Peyer's patch (tissue), 4 donors: Measurements from ENCODE around the gene CALML3.

Source experiments
- CTCF ChIP-seq, 6 experiments: fragments of 450-650 bp in 4 of 6; fragments of 200-600 bp in 2 of 6; sonication (generic) in 1 of 6; IDR thresholded peaks; one replicate each; pipeline ENCODE4 v1.5.1; 2017 to 2019; ENCODE audit warnings: antibody characterized with exemption in 6 of 6, mild to moderate bottlenecking in 3 of 6, moderate library complexity in 1 of 6
- POLR2A ChIP-seq, 2 donors: fragments of 450-650 bp; IDR thresholded peaks; one replicate each; pipeline ENCODE4 v1.5.1; 2017; ENCODE audit warnings: antibody characterized with exemption in 2 of 2, mild to moderate bottlenecking in 2 of 2, moderate library complexity in 2 of 2

- TF ChIP-seq CTCF (IDR thresholded peaks at IDR 0.05) (no peak), POLR2A (IDR thresholded peaks at IDR 0.05) (no peak)
These were observed 46.4 kb downstream of the CALML3 start for GRCh38 chr10:5570979-5571810.
